ENCODE measurements around the gene PLOD1.
"Not testable (repeated sequence)": the region's sequence is repeated elsewhere in the genome, so short reads cannot be mapped to it uniquely, and the experiment has no call there.

Gene PLOD1

DNA sequence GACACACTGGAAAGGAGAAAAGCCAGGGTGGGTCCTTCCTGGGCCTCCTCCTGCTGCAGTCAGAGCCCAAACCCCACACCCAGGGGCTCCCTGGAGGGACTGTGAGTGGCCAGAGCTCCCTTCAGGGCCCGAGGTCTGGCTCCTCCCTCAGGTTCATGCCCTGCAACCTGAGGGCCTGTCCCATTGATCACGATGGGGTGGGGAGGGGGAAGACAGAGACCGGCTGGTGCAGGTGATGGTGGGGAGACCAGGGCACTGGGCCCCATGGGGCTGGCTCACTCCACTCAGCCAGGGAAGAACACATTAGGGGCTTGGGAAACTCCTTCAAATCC is 45.7 kb upstream of the PLOD1 start:
- TF ChIP-seq, protein P1, sequence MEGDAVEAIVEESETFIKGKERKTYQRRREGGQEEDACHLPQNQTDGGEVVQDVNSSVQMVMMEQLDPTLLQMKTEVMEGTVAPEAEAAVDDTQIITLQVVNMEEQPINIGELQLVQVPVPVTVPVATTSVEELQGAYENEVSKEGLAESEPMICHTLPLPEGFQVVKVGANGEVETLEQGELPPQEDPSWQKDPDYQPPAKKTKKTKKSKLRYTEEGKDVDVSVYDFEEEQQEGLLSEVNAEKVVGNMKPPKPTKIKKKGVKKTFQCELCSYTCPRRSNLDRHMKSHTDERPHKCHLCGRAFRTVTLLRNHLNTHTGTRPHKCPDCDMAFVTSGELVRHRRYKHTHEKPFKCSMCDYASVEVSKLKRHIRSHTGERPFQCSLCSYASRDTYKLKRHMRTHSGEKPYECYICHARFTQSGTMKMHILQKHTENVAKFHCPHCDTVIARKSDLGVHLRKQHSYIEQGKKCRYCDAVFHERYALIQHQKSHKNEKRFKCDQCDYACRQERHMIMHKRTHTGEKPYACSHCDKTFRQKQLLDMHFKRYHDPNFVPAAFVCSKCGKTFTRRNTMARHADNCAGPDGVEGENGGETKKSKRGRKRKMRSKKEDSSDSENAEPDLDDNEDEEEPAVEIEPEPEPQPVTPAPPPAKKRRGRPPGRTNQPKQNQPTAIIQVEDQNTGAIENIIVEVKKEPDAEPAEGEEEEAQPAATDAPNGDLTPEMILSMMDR (IDR thresholded peaks at IDR 0.05): no peak
- no peaks in the 10 kb centered on the region for H3K36me3 ChIP-seq
- no peak overlapping the region for H3K27ac ChIP-seq
- no peak overlapping the region for H3K4me3 ChIP-seq
- no peak for DNase-seq
- no peaks in the 10 kb centered on the region for H3K9me3 ChIP-seq
- peaks cover 0 to 12% of the 10 kb centered on the region in 2 donors for H3K27me3 ChIP-seq
- no peaks in the 10 kb centered on the region for H3K4me1 ChIP-seq
- intact Hi-C loops (cut with DNase I; ENCODE audit: low total_unique reads): no loop called here

DNA sequence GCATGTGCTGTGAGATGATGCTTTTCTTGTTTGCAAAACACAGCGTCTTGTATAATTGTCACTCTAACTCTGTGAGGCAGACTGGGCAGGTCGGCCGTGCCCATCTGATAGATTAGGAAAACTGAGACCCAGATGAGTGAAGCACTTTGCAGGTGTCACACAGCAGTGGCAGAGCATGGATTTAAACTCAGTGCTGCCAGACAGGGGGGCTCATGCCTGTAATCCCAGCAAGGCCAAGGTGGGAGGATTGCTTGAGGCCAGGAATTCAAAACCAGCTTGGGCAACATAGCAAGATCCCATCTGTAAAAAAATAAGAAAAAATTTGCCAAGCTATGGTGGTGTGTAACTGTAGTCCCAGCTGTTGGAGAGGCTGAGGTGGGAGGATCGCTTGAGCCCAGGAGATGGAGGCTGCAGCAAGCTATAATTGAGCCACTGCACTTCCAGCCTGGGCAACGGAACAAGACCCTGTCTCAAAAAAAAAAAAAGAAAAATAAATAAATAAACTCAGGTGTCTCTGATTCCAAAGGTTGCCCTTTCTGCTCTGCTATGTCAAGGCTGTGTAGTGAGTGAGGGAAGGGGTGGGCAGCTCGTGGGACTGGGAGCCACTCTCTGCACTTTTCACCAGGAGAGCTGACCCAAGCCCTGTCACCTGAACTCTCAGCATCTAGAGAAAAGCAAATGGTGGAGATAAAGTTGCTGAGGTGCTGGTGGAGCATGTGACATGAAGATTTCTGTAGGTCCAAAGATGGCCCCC is 42.9 kb upstream of the PLOD1 start:
- intact Hi-C loops (cut with DNase I; ENCODE audit: low total_unique reads): loop anchor here (5.0 kb wide), 1 partner anchor 54 kb away; no protein-coding TSS in a partner anchor
- H3K27me3 ChIP-seq: peaks cover 0 to 32% of the 10 kb centered on the region in 2 donors
- DNase-seq: no peak
- no peaks in the 10 kb centered on the region for H3K36me3 ChIP-seq
- no peaks in the 10 kb centered on the region for H3K4me1 ChIP-seq
- TF ChIP-seq, protein P1 (IDR thresholded peaks at IDR 0.05): no peak
- no peak overlapping the region for H3K4me3 ChIP-seq
- H3K27ac ChIP-seq: no peak overlapping the region
- H3K9me3 ChIP-seq: no peaks in the 10 kb centered on the region

DNA sequence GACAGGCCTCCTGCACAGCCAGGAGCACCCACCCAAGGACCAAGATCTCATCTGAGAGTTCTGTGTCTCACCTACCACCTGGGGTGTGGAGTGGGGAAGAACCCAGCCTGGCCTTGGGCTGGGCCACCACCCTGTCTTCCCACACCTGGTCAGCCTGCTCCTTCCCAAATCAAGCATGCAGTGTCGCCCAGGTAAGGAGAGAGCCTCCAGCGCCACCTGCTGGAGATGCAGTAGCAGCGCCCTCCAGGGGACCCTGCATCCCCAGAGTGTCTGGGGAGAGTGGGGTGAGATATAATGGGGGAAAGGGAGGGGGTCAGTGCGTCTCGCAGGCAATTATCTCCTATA is 40.6 kb upstream of the PLOD1 start:
- H3K4me1 ChIP-seq: no peaks in the 10 kb centered on the region
- no peaks in the 10 kb centered on the region for H3K9me3 ChIP-seq
- intact Hi-C loops (cut with DNase I; ENCODE audit: low total_unique reads): loop anchor here (5.0 kb wide), 1 partner anchor 57 kb away; no protein-coding TSS in a partner anchor
- TF ChIP-seq, protein P1 (IDR thresholded peaks at IDR 0.05): peak; percentile 70 to 80
- no peak overlapping the region for H3K27ac ChIP-seq
- H3K4me3 ChIP-seq: no peak overlapping the region
- H3K27me3 ChIP-seq: peaks cover 0 to 40% of the 10 kb centered on the region in 2 donors
- peak in 1 of 2 donors; percentile 39 for DNase-seq
- no peaks in the 10 kb centered on the region for H3K36me3 ChIP-seq

DNA sequence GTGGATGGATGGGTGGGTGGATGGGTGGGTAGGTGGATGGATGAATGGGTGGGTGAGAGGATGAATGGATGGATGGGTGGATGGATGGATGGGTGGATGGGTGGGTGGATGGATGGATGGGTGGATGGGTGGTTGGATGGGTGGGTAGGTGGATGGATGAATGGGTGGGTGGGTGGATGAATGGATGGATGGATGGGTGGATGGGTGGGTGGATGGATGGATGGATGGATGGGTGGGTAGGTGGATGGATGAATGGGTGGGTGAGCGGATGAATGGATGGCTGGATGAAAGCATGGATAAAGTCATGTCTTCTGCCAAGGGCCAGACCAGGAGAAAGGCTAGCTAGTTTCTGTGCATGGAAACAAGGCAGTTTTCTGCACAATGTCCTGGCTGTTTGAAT is 40.0 kb upstream of the PLOD1 start:
- H3K4me1 ChIP-seq, DNase-seq, H3K4me3 ChIP-seq, H3K9me3 ChIP-seq, H3K36me3 ChIP-seq, H3K27ac ChIP-seq: not testable (repeated sequence)
- H3K27me3 ChIP-seq: peaks cover 0 to 47% of the 10 kb centered on the region in 2 donors
- intact Hi-C loops (cut with DNase I; ENCODE audit: low total_unique reads): loop anchor here (5.0 kb wide), 1 partner anchor 57 kb away; no protein-coding TSS in a partner anchor

DNA sequence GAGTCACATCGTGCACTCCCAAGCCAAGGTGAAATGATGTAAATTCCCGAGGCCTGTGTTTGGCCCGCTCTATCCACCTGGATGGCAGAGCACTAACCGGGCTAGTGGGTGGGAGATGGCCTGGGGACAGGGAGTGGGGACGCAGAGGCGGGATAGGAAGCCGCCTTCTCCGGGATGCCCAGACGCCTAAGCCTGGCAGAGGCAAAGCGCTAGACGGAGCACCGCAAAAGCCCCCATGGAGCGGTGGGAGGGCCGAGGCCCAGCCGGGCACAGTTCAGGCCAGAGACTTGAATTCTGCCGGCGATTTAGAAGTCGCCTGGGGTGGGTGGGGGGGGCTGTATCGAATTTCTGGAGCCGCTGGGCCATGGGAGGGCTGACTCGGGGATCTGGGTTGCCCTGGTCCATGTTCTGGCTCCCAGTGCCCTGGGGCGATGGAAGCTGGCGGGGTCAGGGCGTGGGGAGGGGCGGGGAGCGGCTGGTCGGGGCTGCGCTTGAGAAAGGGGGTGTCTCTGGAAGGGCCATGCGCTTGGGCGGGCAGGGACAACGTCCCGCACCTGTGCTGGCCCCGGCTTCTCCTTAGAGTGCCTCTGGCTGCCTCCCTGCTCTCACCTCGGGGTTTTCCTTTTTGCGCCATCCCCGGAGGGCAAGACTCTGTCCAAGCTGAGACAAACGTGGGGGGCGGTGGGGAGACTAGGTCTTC is 36.3 kb upstream of the PLOD1 start:
- intact Hi-C loops (cut with DNase I; ENCODE audit: low total_unique reads): no loop called here
- no peaks in the 10 kb centered on the region for H3K9me3 ChIP-seq
- TF ChIP-seq, protein P1 (IDR thresholded peaks at IDR 0.05): no peak
- no peaks in the 10 kb centered on the region for H3K36me3 ChIP-seq
- H3K27me3 ChIP-seq: peaks cover 0 to 54% of the 10 kb centered on the region in 2 donors
- DNase-seq: no peak
- H3K4me3 ChIP-seq: no peak overlapping the region
- no peak overlapping the region for H3K27ac ChIP-seq
- no peaks in the 10 kb centered on the region for H3K4me1 ChIP-seq

DNA sequence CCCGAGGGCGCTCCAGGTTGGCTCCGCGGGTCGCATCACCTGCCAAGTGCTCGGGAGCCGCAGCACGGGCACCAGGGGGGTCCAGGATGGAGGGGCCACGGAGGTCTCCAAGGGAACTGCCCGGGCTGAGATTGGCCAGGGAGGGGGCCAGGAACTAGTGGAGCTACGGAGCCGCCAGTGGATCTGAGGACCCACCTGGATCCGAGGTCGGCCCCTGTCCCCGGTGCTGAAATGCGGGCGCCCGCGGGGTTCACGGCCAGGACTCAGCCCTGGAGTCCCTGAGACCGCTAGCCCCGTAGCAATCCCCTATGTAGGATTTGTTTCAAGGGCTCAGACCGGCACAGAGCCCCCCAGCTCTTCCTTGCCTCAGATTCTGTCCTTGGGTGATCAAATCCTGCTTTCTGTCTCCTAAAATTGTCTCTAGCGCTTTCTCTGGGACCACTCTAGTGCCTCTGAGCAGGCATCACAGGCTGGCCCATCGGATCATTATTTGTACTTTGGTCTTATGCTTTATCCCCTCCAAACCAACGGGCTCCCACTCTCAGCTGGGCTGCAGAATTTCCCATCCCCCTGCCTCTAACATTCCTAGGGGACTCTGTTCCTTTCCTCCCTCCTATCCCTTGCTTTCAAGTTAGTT is 35.6 kb upstream of the PLOD1 start:
- TF ChIP-seq, protein P1 (IDR thresholded peaks at IDR 0.05): no peak
- intact Hi-C loops (cut with DNase I; ENCODE audit: low total_unique reads): no loop called here

DNA sequence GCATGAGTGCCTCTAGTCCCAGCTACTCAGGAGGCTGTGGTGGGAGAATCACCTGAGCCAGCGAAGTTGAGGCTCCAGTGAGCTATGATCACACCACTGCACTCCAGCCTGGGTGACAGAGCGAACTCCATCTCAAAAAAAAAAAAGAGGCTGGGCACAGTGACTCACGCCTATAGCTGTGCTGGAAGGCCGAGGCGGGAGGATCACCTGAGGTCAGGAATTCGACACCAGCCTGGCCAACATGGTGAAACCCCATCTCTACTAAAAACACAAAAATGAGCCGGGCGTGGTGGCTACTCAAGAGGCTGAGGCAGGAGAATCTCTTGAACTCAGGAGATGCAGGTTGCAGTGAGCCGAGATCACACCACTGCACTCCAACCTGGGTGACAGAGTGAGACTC is 33.1 kb upstream of the PLOD1 start:
- H3K9me3 ChIP-seq; H3K4me3 ChIP-seq; intact Hi-C loops (cut with DNase I; ENCODE audit: low total_unique reads); DNase-seq; H3K36me3 ChIP-seq; H3K4me1 ChIP-seq; H3K27ac ChIP-seq: not testable (repeated sequence)
- peaks cover 0 to 31% of the 10 kb centered on the region in 2 donors for H3K27me3 ChIP-seq

More for the DNA sequence above, 35.6 kb upstream of the PLOD1 start:
- no peak overlapping the region for H3K27ac ChIP-seq
- no peaks in the 10 kb centered on the region for H3K9me3 ChIP-seq
- no peaks in the 10 kb centered on the region for H3K36me3 ChIP-seq
- H3K4me3 ChIP-seq: no peak overlapping the region
- H3K27me3 ChIP-seq: peaks cover 0 to 49% of the 10 kb centered on the region in 2 donors
- no peak for DNase-seq
- H3K4me1 ChIP-seq: no peaks in the 10 kb centered on the region

Data from tibial artery (tissue), 4 donors.